ENCODE results near the gene MEF2C. TPM values are rescaled to one million over a fixed set of nuclear protein-coding genes. Genes with fewer than 3 reads are reported as not detected.
A peak's percentile ranks its signal among the peaks of the same experiment; 100 is the strongest.

The MEF2C gene
- total RNA-seq, 4 donors from 2014 or later: 51.0 to 78.6 (median 65.7) TPM

- peak overlapping the region in 1 of 3 donors; percentile 10 for H3K27ac ChIP-seq
- no peaks in the 10 kb centered on the region for H3K9me3 ChIP-seq
- no peaks in the 10 kb centered on the region for H3K36me3 ChIP-seq
- DNase-seq: no peak
- H3K27me3 ChIP-seq: no peaks in the 10 kb centered on the region
- peaks cover 13 to 15% of the 10 kb centered on the region in 2 donors for H3K4me1 ChIP-seq
- intact Hi-C loops (cut with DNase I): no loop called here
- TF ChIP-seq POLR2A (IDR thresholded peaks at IDR 0.05): no peak
- no peak for TF ChIP-seq CTCF (IDR thresholded peaks at IDR 0.05)
- 68 to 75% methylated on average over 1 of the region's 1 CpG for WGBS, 2 donors
- no peak overlapping the region for H3K4me3 ChIP-seq (replicated peaks in 1 of 3)
Measured at GRCh38 chr5:88780736-88781135, 102.2 kb downstream of the MEF2C start.

- Histone ChIP-seq H3K9me3 (no peaks in the 10 kb centered on the region), H3K4me3 (replicated peaks in 1 of 3) (no peak overlapping the region), H3K36me3 (no peaks in the 10 kb centered on the region), H3K27ac (no peak overlapping the region), H3K4me1 (peaks cover 5% of the 10 kb centered on the region in 2 donors), H3K27me3 (no peaks in the 10 kb centered on the region)
- intact Hi-C loops (cut with DNase I): no loop called here
- TF ChIP-seq POLR2A (IDR thresholded peaks at IDR 0.05) (no peak), CTCF (IDR thresholded peaks at IDR 0.05) (no peak)
- DNase-seq: peak in 1 of 2 donors; percentile 19
- WGBS, 2 donors: 84 to 93% methylated on average over 5 of the region's 5 CpGs
Measured at GRCh38 chr5:88778736-88779135, 104.2 kb downstream of the MEF2C start.

- peaks cover 5% of the 10 kb centered on the region in 2 donors for H3K4me1 ChIP-seq
- no peaks in the 10 kb centered on the region for H3K36me3 ChIP-seq
- no peak overlapping the region for H3K27ac ChIP-seq
- TF ChIP-seq CTCF (IDR thresholded peaks at IDR 0.05) (no peak), POLR2A (IDR thresholded peaks at IDR 0.05) (no peak)
- H3K4me3 ChIP-seq (replicated peaks in 1 of 3): no peak overlapping the region
- no peaks in the 10 kb centered on the region for H3K9me3 ChIP-seq
- H3K27me3 ChIP-seq: no peaks in the 10 kb centered on the region
- DNase-seq: no peak
- whole genome bisulfite sequencing, 2 donors: 90 to 91% methylated on average over 4 of the region's 4 CpGs
- intact Hi-C loops (cut with DNase I): no loop called here
Measured at GRCh38 chr5:88776692-88777091, 106.3 kb downstream of the MEF2C start.

GRCh38 chr5:88772831-88773230 lies 110.2 kb downstream of the MEF2C start:
- WGBS, 2 donors: 92 to 95% methylated on average over 5 of the region's 5 CpGs
- no peaks in the 10 kb centered on the region for H3K36me3 ChIP-seq
- H3K27ac ChIP-seq: no peak overlapping the region
- DNase-seq: no peak
- H3K9me3 ChIP-seq: no peaks in the 10 kb centered on the region
- H3K27me3 ChIP-seq: no peaks in the 10 kb centered on the region
- H3K4me1 ChIP-seq: peaks cover 0 to 5% of the 10 kb centered on the region in 2 donors
- TF ChIP-seq POLR2A (IDR thresholded peaks at IDR 0.05): no peak
- no peak overlapping the region for H3K4me3 ChIP-seq (replicated peaks in 1 of 3)
- intact Hi-C loops (cut with DNase I): no loop called here

GRCh38 chr5:88772047-88772446 lies 110.9 kb downstream of the MEF2C start:
- H3K9me3 ChIP-seq: no peaks in the 10 kb centered on the region
- H3K27ac ChIP-seq: no peak overlapping the region
- peaks cover 0 to 5% of the 10 kb centered on the region in 2 donors for H3K4me1 ChIP-seq
- TF ChIP-seq POLR2A (IDR thresholded peaks at IDR 0.05) (no peak), CTCF (IDR thresholded peaks at IDR 0.05) (no peak)
- 95 to 98% methylated on average over 3 of the region's 3 CpGs for WGBS, 2 donors
- intact Hi-C loops (cut with DNase I): no loop called here
- H3K36me3 ChIP-seq: no peaks in the 10 kb centered on the region
- no peak for DNase-seq
- H3K27me3 ChIP-seq: no peaks in the 10 kb centered on the region
- H3K4me3 ChIP-seq (replicated peaks in 1 of 3): no peak overlapping the region
